Suprapubic skin (tissue), 4 donors: ENCODE results near the gene NR2F1-AS1. TPM values are rescaled to one million over a fixed set of nuclear protein-coding genes. Genes with fewer than 3 reads are reported as not detected.

ENCODE experiments used
- DNase-seq, 2 donors: peaks; one replicate each; pipeline ENCODE4 v3.0.0-alpha.2; 2019; ENCODE audit warnings: low spot score in 2 of 2
- H3K27ac ChIP-seq: fragments of 200-600 bp; sonication (generic); one replicate; pipeline ENCODE4 v1.5.1; 2019
- H3K27me3 ChIP-seq: fragments of 200-600 bp; sonication (generic); one replicate; pipeline ENCODE4 v1.5.1; 2019
- H3K36me3 ChIP-seq: fragments of 200-600 bp; sonication (generic); one replicate; pipeline ENCODE4 v1.5.1; 2019
- H3K4me1 ChIP-seq: fragments of 200-600 bp; sonication (generic); one replicate; pipeline ENCODE4 v1.5.1; 2019
- H3K4me3 ChIP-seq: fragments of 200-600 bp; sonication (generic); one replicate; pipeline ENCODE4 v1.5.1; 2019; ENCODE audit warnings: mild to moderate bottlenecking
- H3K9me3 ChIP-seq: fragments of 200-600 bp; sonication (generic); one replicate; pipeline ENCODE4 v1.5.1; 2019
- EP300 ChIP-seq: sonication (generic); formaldehyde crosslinking; IDR thresholded peaks from one replicate; pipeline ENCODE4 v1.6.1; 2017; ENCODE audit warnings: antibody characterized with exemption
- POLR2A ChIP-seq, 2 donors: fragments of 450-650 bp; IDR thresholded peaks; one replicate each; pipeline ENCODE4 v1.6.1; 2017; ENCODE audit warnings: antibody characterized with exemption in 2 of 2, mild to moderate bottlenecking in 2 of 2, moderate library complexity in 2 of 2
- POLR2AphosphoS5 ChIP-seq, 3 donors: sonication (generic); formaldehyde crosslinking; IDR thresholded peaks; one replicate each; pipeline ENCODE4 v1.6.1; 2017; ENCODE audit warnings: antibody characterized with exemption in 3 of 3
- WGBS: methylation state at CpG from one replicate; pipeline ENCODE4 v1.1.5; 2018; 5-methylcytosine and 5-hydroxymethylcytosine counted together
- total RNA-seq, 4 donors: library from RNA; depleted of rRNA; stranded (reverse); fragments of >200 nt; gene quantifications; one replicate each; pipeline ENCODE4 v1.1.0, GENCODE V29; 2016
- TF ChIP-seq, protein P1 (sequence below), 2 donors: fragments of 200-600 bp in 1 of 2; fragments of 450-650 bp in 1 of 2; sonication (generic) in 1 of 2; IDR thresholded peaks; one replicate each; pipeline ENCODE4 v1.5.1; 2016 to 2019; ENCODE audit warnings: antibody characterized with exemption in 2 of 2, mild to moderate bottlenecking in 1 of 2, moderate library complexity in 1 of 2

NR2F1-AS1 gene
- total RNA-seq, 4 donors from 2014 or later: 0.76 to 1.4 (median 1.2) TPM

- no peak overlapping the region for H3K27ac ChIP-seq
These were observed 200.0 kb downstream of the NR2F1-AS1 start for GRCh38 chr5:93381057-93381456.

GRCh38 chr5:93378073-93378472 is 202.9 kb downstream of the NR2F1-AS1 start:
- Histone ChIP-seq H3K27me3 (no peaks in the 10 kb centered on the region), H3K27ac (no peak overlapping the region), H3K4me1 (no peaks in the 10 kb centered on the region), H3K36me3 (no peaks in the 10 kb centered on the region), H3K9me3 (no peaks in the 10 kb centered on the region), H3K4me3 (no peak overlapping the region)
- 59% methylated on average over 2 of the region's 2 CpGs for WGBS
- no peak for TF ChIP-seq POLR2A (IDR thresholded peaks at IDR 0.05)
- DNase-seq: no peak

More at GRCh38 chr5:93381057-93381456, 200.0 kb downstream of the NR2F1-AS1 start:
- 86% methylated on average over 4 of the region's 4 CpGs for WGBS
- no peak for DNase-seq
- no peak overlapping the region for H3K4me3 ChIP-seq
- H3K4me1 ChIP-seq: no peaks in the 10 kb centered on the region
- TF ChIP-seq EP300: no peak
- H3K27me3 ChIP-seq: no peaks in the 10 kb centered on the region
- no peaks in the 10 kb centered on the region for H3K9me3 ChIP-seq
- no peaks in the 10 kb centered on the region for H3K36me3 ChIP-seq

GRCh38 chr5:93371893-93372292 is 209.1 kb downstream of the NR2F1-AS1 start:
- Histone ChIP-seq H3K4me1 (no peaks in the 10 kb centered on the region), H3K27ac (no peak overlapping the region), H3K27me3 (no peaks in the 10 kb centered on the region), H3K9me3 (no peaks in the 10 kb centered on the region), H3K4me3 (no peak overlapping the region), H3K36me3 (no peaks in the 10 kb centered on the region)
- 75% methylated on average over 2 of the region's 2 CpGs for WGBS
- DNase-seq: no peak
- TF ChIP-seq POLR2A (IDR thresholded peaks at IDR 0.05) (no peak), POLR2AphosphoS5 (IDR thresholded peaks at IDR 0.05) (no peak), EP300 (no peak)
- TF ChIP-seq, protein P1, sequence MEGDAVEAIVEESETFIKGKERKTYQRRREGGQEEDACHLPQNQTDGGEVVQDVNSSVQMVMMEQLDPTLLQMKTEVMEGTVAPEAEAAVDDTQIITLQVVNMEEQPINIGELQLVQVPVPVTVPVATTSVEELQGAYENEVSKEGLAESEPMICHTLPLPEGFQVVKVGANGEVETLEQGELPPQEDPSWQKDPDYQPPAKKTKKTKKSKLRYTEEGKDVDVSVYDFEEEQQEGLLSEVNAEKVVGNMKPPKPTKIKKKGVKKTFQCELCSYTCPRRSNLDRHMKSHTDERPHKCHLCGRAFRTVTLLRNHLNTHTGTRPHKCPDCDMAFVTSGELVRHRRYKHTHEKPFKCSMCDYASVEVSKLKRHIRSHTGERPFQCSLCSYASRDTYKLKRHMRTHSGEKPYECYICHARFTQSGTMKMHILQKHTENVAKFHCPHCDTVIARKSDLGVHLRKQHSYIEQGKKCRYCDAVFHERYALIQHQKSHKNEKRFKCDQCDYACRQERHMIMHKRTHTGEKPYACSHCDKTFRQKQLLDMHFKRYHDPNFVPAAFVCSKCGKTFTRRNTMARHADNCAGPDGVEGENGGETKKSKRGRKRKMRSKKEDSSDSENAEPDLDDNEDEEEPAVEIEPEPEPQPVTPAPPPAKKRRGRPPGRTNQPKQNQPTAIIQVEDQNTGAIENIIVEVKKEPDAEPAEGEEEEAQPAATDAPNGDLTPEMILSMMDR (IDR thresholded peaks at IDR 0.05): no peak

- Histone ChIP-seq H3K4me3 (no peak overlapping the region), H3K27ac (no peak overlapping the region), H3K36me3 (no peaks in the 10 kb centered on the region), H3K9me3 (no peaks in the 10 kb centered on the region), H3K4me1 (no peaks in the 10 kb centered on the region), H3K27me3 (no peaks in the 10 kb centered on the region)
- TF ChIP-seq POLR2AphosphoS5 (IDR thresholded peaks at IDR 0.05) (no peak), POLR2A (IDR thresholded peaks at IDR 0.05) (no peak), EP300 (no peak)
- TF ChIP-seq, protein P1 (IDR thresholded peaks at IDR 0.05): no peak
- WGBS: 67% methylated on average over 2 of the region's 2 CpGs
- no peak for DNase-seq
These were observed 216.6 kb downstream of the NR2F1-AS1 start for GRCh38 chr5:93364378-93364777.

GRCh38 chr5:93360436-93361088 is 220.5 kb downstream of the NR2F1-AS1 start:
- H3K4me3 ChIP-seq: no peak overlapping the region
- H3K27me3 ChIP-seq: no peaks in the 10 kb centered on the region
- H3K27ac ChIP-seq: no peak overlapping the region
- DNase-seq: no peak
- 81% methylated on average over 5 of the region's 5 CpGs for WGBS
- TF ChIP-seq EP300: no peak
- TF ChIP-seq POLR2A (IDR thresholded peaks at IDR 0.05): no peak
- TF ChIP-seq, protein P1 (IDR thresholded peaks at IDR 0.05): no peak
- TF ChIP-seq POLR2AphosphoS5 (IDR thresholded peaks at IDR 0.05): no peak
- H3K4me1 ChIP-seq: no peaks in the 10 kb centered on the region
- no peaks in the 10 kb centered on the region for H3K36me3 ChIP-seq
- H3K9me3 ChIP-seq: no peaks in the 10 kb centered on the region

DNA sequence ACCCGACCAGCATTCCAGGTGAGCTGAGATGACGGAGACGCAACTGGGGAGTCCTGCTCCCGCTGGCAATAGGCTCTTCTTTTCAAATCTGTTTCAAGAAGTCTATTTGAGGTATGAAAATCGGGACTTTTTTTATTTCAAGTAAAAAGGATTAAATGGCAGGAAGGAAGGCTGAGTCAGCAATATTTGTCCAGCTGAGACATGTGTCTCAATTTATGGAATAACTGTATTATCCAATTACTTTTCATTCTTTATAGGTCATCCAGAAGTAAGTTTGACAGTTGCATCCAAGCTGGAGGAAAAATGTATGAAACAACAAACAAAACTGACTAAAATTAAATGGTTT is 221.1 kb downstream of the NR2F1-AS1 start:
- WGBS: 53% methylated on average over 5 of the region's 5 CpGs
- no peaks in the 10 kb centered on the region for H3K27me3 ChIP-seq
- H3K36me3 ChIP-seq: no peaks in the 10 kb centered on the region
- H3K4me3 ChIP-seq: no peak overlapping the region
- H3K27ac ChIP-seq: no peak overlapping the region
- no peak for DNase-seq
- TF ChIP-seq POLR2AphosphoS5 (IDR thresholded peaks at IDR 0.05) (no peak), POLR2A (IDR thresholded peaks at IDR 0.05) (no peak)
- TF ChIP-seq, protein P1 (IDR thresholded peaks at IDR 0.05): no peak
- H3K9me3 ChIP-seq: no peaks in the 10 kb centered on the region
- no peaks in the 10 kb centered on the region for H3K4me1 ChIP-seq

Other genes with a start within 250 kb of the NR2F1-AS1 start
- 1 to 10 TPM in 2 of 4 donors, under 1 TPM in 2; 0.49 to 3.1 (median 1.3) TPM for gene NR2F1, start 2.0 kb upstream of the NR2F1-AS1 start, total RNA-seq
- 1 to 10 TPM; 1.4 to 7.1 (median 2.7) TPM for gene POU5F2, start 160.4 kb upstream of the NR2F1-AS1 start, total RNA-seq